GM18873 (cell line): ENCODE data around the gene CBFA2T3.
"Not testable (repeated sequence)": the region's sequence is repeated elsewhere in the genome, so short reads cannot be mapped to it uniquely, and the experiment has no call there.

Source experiments
- ATAC-seq: cut with Tn5 transposase; IDR thresholded peaks from one replicate; pipeline ENCODE4 v1.9.1; 2021; ENCODE audit warnings: mild to moderate bottlenecking, moderate library complexity, moderate number of reproducible peaks; ENCODE audit not compliant: unreplicated experiment, low FRiP score

The CBFA2T3 gene

GRCh38 chr16:89013692-89014402 is 36.8 kb upstream of the CBFA2T3 start:
- ATAC-seq, result no peak

GRCh38 chr16:89013111-89013510 is 36.1 kb upstream of the CBFA2T3 start:
- no peak for ATAC-seq

DNA sequence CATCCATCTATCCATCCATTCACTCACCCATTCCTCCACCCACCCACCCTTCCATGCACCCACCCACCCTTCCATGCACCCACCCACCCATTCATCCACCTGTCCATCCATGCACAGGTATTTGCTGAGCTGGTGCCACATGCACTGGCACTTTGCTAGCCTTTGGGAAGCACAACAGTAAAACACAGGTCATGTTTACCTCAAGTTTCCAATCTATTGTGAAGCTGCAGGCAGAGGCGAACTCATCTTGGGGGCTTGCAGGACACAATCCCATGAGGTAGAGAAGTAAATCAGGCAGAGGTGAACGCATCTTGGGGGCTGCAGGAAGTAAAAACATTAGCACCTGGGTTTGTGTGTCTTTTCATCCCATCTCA is 35.6 kb upstream of the CBFA2T3 start:
- no peak for ATAC-seq

- no peak for ATAC-seq
These were observed 35.1 kb upstream of the CBFA2T3 start for GRCh38 chr16:89011909-89012621.

DNA sequence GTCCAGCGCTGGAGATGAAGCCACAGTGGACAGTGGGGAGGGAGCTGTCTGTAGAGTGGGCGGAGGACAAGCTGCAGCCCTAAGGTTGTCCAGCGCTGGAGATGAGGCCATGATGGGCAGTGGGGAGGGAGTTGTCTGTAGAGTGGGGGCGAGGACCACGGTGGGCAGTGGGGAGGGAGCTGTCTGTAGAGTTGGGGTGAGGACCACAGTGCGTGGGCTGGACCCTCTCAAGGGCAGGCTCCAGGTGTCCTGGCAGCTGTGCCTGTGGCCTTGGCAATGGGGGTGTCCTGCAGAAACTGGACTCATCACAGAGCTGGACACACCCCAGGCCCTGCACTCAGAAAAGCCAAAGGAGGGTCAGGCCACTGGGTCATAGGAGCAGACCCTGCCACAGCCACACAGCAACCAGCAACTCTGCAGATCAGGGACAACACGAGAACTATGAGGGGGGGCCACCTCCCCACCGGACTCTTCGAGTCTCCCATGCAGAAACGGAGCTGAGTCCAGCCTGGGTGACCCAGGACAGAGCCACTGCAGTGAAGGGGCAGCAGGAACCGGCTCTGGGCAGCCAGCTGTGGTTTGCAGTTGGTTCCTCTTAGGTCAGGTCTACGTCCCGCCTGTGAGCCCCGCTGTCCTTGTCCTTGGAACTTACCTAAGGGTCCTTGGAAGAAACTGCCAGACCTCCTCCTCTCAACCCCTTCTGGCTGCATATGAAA is 33.4 kb upstream of the CBFA2T3 start:
- no peak for ATAC-seq

DNA sequence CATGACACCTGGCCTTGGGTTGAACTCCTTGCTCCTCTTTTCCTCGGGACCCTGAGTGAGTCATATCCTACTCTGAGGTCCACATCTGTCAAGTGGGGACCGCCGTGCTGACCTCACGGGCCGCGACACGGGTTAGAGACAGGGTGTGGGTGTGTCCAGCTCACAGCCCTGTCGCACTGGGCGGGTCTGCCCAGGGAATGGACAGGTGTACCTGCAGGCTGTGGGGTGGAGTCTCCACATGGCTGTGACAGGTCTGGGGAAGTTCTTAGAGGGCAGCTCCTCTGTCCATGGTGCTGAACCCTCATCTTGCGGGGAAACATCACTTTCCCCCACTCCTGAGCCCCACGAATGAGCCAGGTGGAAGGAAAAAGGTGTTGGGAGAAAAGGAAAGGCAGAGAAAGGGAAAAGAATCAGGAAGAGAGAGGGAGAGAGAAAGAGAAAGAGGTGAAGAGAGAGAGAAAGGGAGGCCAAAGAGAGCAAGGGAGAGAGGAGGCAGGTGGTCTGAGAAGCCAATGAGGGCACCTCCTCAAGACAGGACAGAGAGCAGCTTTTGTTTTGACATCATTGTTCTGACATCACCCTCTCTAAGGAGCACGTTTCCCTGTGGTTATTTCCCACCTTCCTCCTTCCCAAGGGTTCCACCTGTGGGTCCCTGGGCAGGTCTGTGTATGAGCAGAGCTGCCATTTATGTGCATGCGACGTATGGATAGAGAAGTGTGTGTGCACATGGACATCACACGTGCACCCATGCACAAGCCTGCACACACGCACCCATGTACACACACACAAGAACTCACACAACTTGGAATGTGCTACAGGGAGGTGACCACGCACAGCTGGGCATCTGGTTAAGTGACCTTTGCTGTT is 32.6 kb upstream of the CBFA2T3 start:
- no peak for ATAC-seq

DNA sequence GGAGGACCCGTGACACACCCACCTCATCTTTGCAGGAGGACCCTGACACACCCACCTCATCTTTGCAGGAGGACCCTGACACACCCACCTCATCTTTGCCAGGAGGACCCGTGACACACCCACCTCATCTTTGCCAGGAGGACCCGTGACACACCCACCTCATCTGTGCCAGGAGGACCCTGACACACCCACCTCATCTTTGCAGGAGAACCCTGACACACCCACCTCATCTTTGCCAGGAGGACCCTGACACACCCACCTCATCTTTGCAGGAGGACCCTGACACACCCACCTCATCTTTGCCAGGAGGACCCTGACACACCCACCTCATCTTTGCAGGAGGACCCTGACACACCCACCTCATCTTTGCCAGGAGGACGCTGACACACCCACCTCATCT is 31.8 kb upstream of the CBFA2T3 start:
- ATAC-seq, result not testable (repeated sequence)

DNA sequence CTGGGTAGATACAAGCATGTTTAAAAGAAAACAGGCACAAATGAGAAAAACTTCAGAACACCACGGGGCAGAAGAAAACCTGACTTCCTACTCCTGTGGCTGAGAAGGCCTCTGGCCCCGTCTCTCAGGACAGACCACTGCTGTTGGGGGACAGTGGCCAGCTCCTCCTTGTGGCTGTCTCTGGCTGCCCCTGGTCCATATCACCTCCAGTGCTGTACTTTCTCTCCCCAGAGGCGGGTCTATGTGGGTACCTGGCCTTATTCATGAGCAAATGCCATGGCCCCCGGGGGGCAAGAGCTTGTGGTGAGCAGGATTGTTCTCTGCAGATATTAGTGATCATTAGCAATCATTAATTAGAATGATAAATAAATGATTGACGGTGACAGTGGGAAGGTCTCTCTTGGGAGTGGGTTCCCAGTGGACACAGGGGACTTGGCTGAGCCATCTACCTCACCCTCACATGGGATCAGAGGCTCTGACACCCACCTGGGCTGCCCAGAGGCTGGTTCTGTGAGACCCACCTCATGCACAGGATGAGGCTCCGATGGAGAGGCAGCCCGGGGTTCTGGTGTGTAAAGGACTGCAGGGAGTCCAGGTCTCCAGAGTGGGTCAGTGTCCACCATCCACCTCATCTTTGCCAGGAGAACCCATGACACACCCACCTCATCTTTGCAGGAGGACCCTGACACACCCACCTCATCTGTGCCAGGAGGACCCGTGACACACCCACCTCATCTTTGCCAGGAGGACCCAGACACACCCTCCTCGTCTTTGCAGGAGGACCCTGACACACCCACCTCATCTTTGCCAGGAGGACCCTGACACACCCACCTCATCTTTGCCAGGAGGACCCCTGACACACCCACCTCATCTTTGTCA is 30.6 kb upstream of the CBFA2T3 start:
- ATAC-seq, result no peak

GRCh38 chr16:89006036-89006752 is 29.2 kb upstream of the CBFA2T3 start:
- no peak for ATAC-seq

GRCh38 chr16:89005201-89006035 is 28.4 kb upstream of the CBFA2T3 start:
- ATAC-seq, result no peak

DNA sequence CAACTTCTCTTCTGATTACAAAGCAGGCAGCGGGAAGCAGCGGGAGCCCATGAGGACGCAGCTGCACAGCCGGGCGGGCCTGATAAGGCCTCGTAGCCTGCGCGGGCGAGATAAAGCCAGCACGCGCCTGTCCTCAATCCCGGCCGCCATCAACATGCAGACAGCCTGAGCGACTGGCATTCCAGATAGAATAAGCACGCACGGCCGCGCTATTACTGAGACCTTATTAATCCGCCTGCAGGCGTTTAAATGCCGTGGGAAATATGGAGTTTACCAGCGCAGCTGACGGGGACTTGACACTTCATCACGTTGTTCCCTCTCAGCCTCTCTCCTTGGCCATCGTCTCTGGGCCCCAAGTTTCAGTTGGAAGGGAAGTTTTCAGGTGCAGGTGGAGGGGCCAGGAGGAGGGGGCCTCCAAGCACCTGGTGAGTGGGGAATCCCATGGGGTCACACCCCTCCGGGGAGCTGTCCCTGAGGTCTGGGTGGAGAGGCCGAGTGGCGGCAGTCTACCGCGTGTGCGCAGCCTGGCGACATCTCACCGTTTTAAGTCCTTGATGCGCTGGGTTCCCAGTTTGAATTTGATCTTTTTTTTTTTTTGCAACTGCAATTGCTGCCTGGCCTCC is 27.3 kb upstream of the CBFA2T3 start:
- ATAC-seq, result no peak

- no peak for ATAC-seq
These were observed 26.8 kb upstream of the CBFA2T3 start for GRCh38 chr16:89003831-89004208.

- no peak for ATAC-seq
These were observed 26.1 kb upstream of the CBFA2T3 start for GRCh38 chr16:89002851-89003830.

- not testable (repeated sequence) for ATAC-seq
These were observed 25.1 kb upstream of the CBFA2T3 start for GRCh38 chr16:89002081-89002480.

- ATAC-seq, result no peak
These were observed 24.4 kb upstream of the CBFA2T3 start for GRCh38 chr16:89001117-89002027.
